ENCODE measurements around the gene PLBD2. TPM values are rescaled to one million over a fixed set of nuclear protein-coding genes. Genes with fewer than 3 reads are reported as not detected.

PLBD2 gene
- total RNA-seq, 1 donor from 2014 or later = 31.8 TPM

Other genes starting within 250 kb of the PLBD2 start
- 1.6 TPM for gene RASAL1, start 222.8 kb upstream of the PLBD2 start, total RNA-seq
- gene CFAP73, start 208.9 kb upstream of the PLBD2 start, total RNA-seq = not detected
- 65.2 TPM for gene DDX54, start 173.1 kb upstream of the PLBD2 start, total RNA-seq
- 11.6 TPM for gene RITA1, start 172.9 kb upstream of the PLBD2 start, total RNA-seq
- gene TPCN1, start 137.1 kb upstream of the PLBD2 start, total RNA-seq = 133 TPM
- gene SLC8B1, start 23.5 kb upstream of the PLBD2 start, total RNA-seq = 49.5 TPM
- 6.4 TPM for gene SDS, start 45.3 kb downstream of the PLBD2 start, total RNA-seq
- 17.4 TPM for gene SDSL, start 63.8 kb downstream of the PLBD2 start, total RNA-seq
- gene LHX5, start 113.3 kb downstream of the PLBD2 start, total RNA-seq = not detected